ENCODE results near the gene KRTAP19-5. TPM values are rescaled to one million over a fixed set of nuclear protein-coding genes. Genes with fewer than 3 reads are reported as not detected.

The KRTAP19-5 gene
- polyA plus RNA-seq, 3 donors, result not detected

- WGBS (ENCODE audit: insufficient coverage), result no CpG with 5 or more reads among the region's 2 CpGs
- peaks cover 0 to 1% (median 0%) of the 10 kb centered on the region in 3 donors for H3K27me3 Mint-ChIP-seq (ENCODE audit: low read depth in 3 of 3)
These were observed 14.6 kb downstream of the KRTAP19-5 start, which contains the start of gene KRTAP19-2 for GRCh38 chr21:30487336-30487735. KRTAP19-2 (minus strand) TSS chr21:30487436; CDS start chr21:30487348, 88 bp downstream.

GRCh38 chr21:30486180-30486579, 15.8 kb downstream of the KRTAP19-5 start:
- no peaks in the 10 kb centered on the region for H4K20me1 ChIP-seq (ENCODE audit: insufficient read depth, low read length)
- H3K4me1 Mint-ChIP-seq, result no peaks in the 10 kb centered on the region
- no peak overlapping the region for H3K4me3 Mint-ChIP-seq
- no peaks in the 10 kb centered on the region for H3K27me3 ChIP-seq (ENCODE audit: control insufficient read depth in 2 of 2, insufficient read depth in 2 of 2, low read length in 2 of 2)
- DNase-seq, result no peak
- H3K27me3 Mint-ChIP-seq (ENCODE audit: low read depth in 3 of 3), result no peaks in the 10 kb centered on the region
- no peak overlapping the region for H2AFZ ChIP-seq (ENCODE audit: insufficient read depth, low read depth, low read length, poor library complexity, severe bottlenecking)
- no peak for TF ChIP-seq CTCF (IDR thresholded peaks at IDR 0.05)
- no peaks in the 10 kb centered on the region for H3K36me3 Mint-ChIP-seq
- H3K4me3 ChIP-seq (replicated peaks in 1 of 3; ENCODE audit: low read depth in 2 of 3, low read length in 3 of 3), result no peak overlapping the region
- H3K9ac ChIP-seq (ENCODE audit: insufficient read depth, low read length, poor library complexity, severe bottlenecking), result no peak overlapping the region
- H3K9me3 ChIP-seq (replicated peaks in 1 of 2; ENCODE audit: control insufficient read depth in 1 of 2, insufficient read depth in 1 of 2, low read length in 2 of 2), result peaks cover 19 to 22% of the 10 kb centered on the region in 2 donors
- H3K4me1 ChIP-seq (ENCODE audit: control insufficient read depth in 1 of 2, insufficient read depth in 2 of 2, low read length in 2 of 2), result no peaks in the 10 kb centered on the region
- 67% methylated on average over 2 of the region's 2 CpGs for WGBS (ENCODE audit: insufficient coverage)
- no peak overlapping the region for H3K27ac ChIP-seq (ENCODE audit: low read depth in 1 of 2, low read length in 2 of 2)
- H3K4me2 ChIP-seq (replicated peaks; ENCODE audit: extremely low read depth, low read length, poor library complexity, severe bottlenecking), result no peak overlapping the region
- intact Hi-C loops (cut with micrococcal nuclease), result no loop called here
- no peaks in the 10 kb centered on the region for H3K79me2 ChIP-seq (ENCODE audit: insufficient read depth, low read length)
- H3K27ac Mint-ChIP-seq, result no peak overlapping the region
- H3K36me3 ChIP-seq (replicated peaks in 1 of 2; ENCODE audit: control insufficient read depth in 1 of 2, insufficient read depth in 2 of 2, low read length in 2 of 2), result no peaks in the 10 kb centered on the region
- H3K9me3 Mint-ChIP-seq, result peaks cover 3 to 24% (median 15%) of the 10 kb centered on the region in 7 donors

More at GRCh38 chr21:30487336-30487735, 14.6 kb downstream of the KRTAP19-5 start, which contains the start of gene KRTAP19-2:
- H3K79me2 ChIP-seq (ENCODE audit: insufficient read depth, low read length), result no peaks in the 10 kb centered on the region
- H3K9me3 ChIP-seq (replicated peaks in 1 of 2; ENCODE audit: control insufficient read depth in 1 of 2, insufficient read depth in 1 of 2, low read length in 2 of 2), result peaks cover 19 to 22% of the 10 kb centered on the region in 2 donors
- H3K36me3 ChIP-seq (replicated peaks in 1 of 2; ENCODE audit: control insufficient read depth in 1 of 2, insufficient read depth in 2 of 2, low read length in 2 of 2), result no peaks in the 10 kb centered on the region
- Mint-ChIP-seq H3K27ac (peak within 1 kb of the TSS in 1 of 7 donors; percentile 57), H3K4me1 (no peaks in the 10 kb centered on the region), H3K36me3 (no peaks in the 10 kb centered on the region), H3K9me3 (peaks cover 3 to 27% (median 15%) of the 10 kb centered on the region in 7 donors), H3K4me3 (no peak within 1 kb of the TSS)
- no peak within 1 kb of the TSS for H3K27ac ChIP-seq (ENCODE audit: low read depth in 1 of 2, low read length in 2 of 2)
- no peak for DNase-seq
- no peaks in the 10 kb centered on the region for H4K20me1 ChIP-seq (ENCODE audit: insufficient read depth, low read length)
- TF ChIP-seq CTCF (IDR thresholded peaks at IDR 0.05), result no peak
- H3K4me3 ChIP-seq (replicated peaks in 1 of 3; ENCODE audit: low read depth in 2 of 3, low read length in 3 of 3), result no peak within 1 kb of the TSS
- H3K4me2 ChIP-seq (replicated peaks; ENCODE audit: extremely low read depth, low read length, poor library complexity, severe bottlenecking), result no peak within 1 kb of the TSS
- intact Hi-C loops (cut with micrococcal nuclease), result no loop called here
- no peak within 1 kb of the TSS for H3K9ac ChIP-seq (ENCODE audit: insufficient read depth, low read length, poor library complexity, severe bottlenecking)
- H3K4me1 ChIP-seq (ENCODE audit: control insufficient read depth in 1 of 2, insufficient read depth in 2 of 2, low read length in 2 of 2), result no peaks in the 10 kb centered on the region
- no peak within 1 kb of the TSS for H2AFZ ChIP-seq (ENCODE audit: insufficient read depth, low read depth, low read length, poor library complexity, severe bottlenecking)
- no peaks in the 10 kb centered on the region for H3K27me3 ChIP-seq (ENCODE audit: control insufficient read depth in 2 of 2, insufficient read depth in 2 of 2, low read length in 2 of 2)
